WTC11 (cell line): ENCODE data around the gene MBP. TPM values are rescaled to one million over a fixed set of nuclear protein-coding genes. Genes with fewer than 3 reads are reported as not detected.
"Not testable (repeated sequence)": the region's sequence is repeated elsewhere in the genome, so short reads cannot be mapped to it uniquely, and the experiment has no call there.

ENCODE experiments used
- ATAC-seq: fragments of 200-7000 bp; cut with Tn5 transposase; 2 replicates; pipeline ENCODE4 v1.10.0; 2021; ENCODE audit warnings: mild to moderate bottlenecking, moderate library complexity
- CTCF ChIA-PET: fragments of 300-600 bp; sonication (Branson Sonifier 250); formaldehyde crosslinking; loops from one replicate; lab custom pipeline; 2021; ENCODE audit warnings: antibody characterized with exemption; lab: Charles Lee
- POLR2A ChIA-PET: fragments of 350-600 bp; sonication (Branson Sonifier 250); formaldehyde crosslinking; loops from one replicate; lab custom pipeline; 2021; ENCODE audit warnings: antibody characterized with exemption; lab: Charles Lee
- DNase-seq: peaks from one replicate; pipeline ENCODE4 v3.0.0; 2021; ENCODE audit warnings: low spot score
- H3K27ac Mint-ChIP-seq: 2 replicates; pipeline ENCODE4 v1.8.0; 2021; ENCODE audit warnings: mixed read lengths
- H3K27me3 Mint-ChIP-seq: 2 replicates; pipeline ENCODE4 v1.8.0; 2021; ENCODE audit warnings: low read depth, mild to moderate bottlenecking, moderate library complexity, mixed read lengths
- H3K36me3 Mint-ChIP-seq: 2 replicates; pipeline ENCODE4 v1.8.0; 2021; ENCODE audit warnings: mixed read lengths
- H3K4me1 Mint-ChIP-seq: 2 replicates; pipeline ENCODE4 v1.8.0; 2022; ENCODE audit warnings: mixed read lengths
- H3K4me3 Mint-ChIP-seq: 2 replicates; pipeline ENCODE4 v1.8.0; 2021; ENCODE audit warnings: mild to moderate bottlenecking, moderate library complexity, mixed read lengths
- H3K9me3 Mint-ChIP-seq: 2 replicates; pipeline ENCODE4 v1.8.0; 2021; ENCODE audit warnings: mixed read lengths
- ARID4B ChIP-seq: sonication (generic); formaldehyde crosslinking; IDR thresholded peaks from 2 replicates; pipeline ENCODE4 v1.8.0; 2023; ENCODE audit warnings: missing genetic modification reagents, mild to moderate bottlenecking, borderline replicate concordance
- CREM ChIP-seq: sonication (generic); formaldehyde crosslinking; IDR thresholded peaks from 2 replicates; pipeline ENCODE4 v1.8.1; 2022; ENCODE audit warnings: mild to moderate bottlenecking, missing genetic modification reagents, moderate library complexity
- E2F4 ChIP-seq: sonication (generic); formaldehyde crosslinking; IDR thresholded peaks from 2 replicates; pipeline ENCODE4 v1.8.1; 2022; ENCODE audit warnings: low read depth, mild to moderate bottlenecking, moderate library complexity, missing genetic modification reagents, borderline replicate concordance
- ETV6 ChIP-seq: sonication (generic); formaldehyde crosslinking; IDR thresholded peaks from 2 replicates; pipeline ENCODE4 v1.8.1; 2022; ENCODE audit warnings: mild to moderate bottlenecking, missing genetic modification reagents
- GRHL2 ChIP-seq: fragments of 250-450 bp; sonication (Bioruptor Pico); IDR thresholded peaks from 2 replicates; pipeline ENCODE4 v1.8.0; 2022; ENCODE audit warnings: mild to moderate bottlenecking, moderate library complexity; ENCODE audit not compliant: insufficient replicate concordance, severe bottlenecking
- NR2C2 ChIP-seq: sonication (generic); formaldehyde crosslinking; IDR thresholded peaks from 2 replicates; pipeline ENCODE4 v1.8.0; 2022; ENCODE audit warnings: mild to moderate bottlenecking, missing genetic modification reagents
- SMAD3 ChIP-seq: sonication (generic); formaldehyde crosslinking; IDR thresholded peaks from 2 replicates; pipeline ENCODE4 v1.8.0; 2022; ENCODE audit warnings: missing genetic modification reagents, mild to moderate bottlenecking, borderline replicate concordance
- SMAD4 ChIP-seq: sonication (generic); formaldehyde crosslinking; IDR thresholded peaks from 2 replicates; pipeline ENCODE4 v1.8.0; 2022; ENCODE audit warnings: mild to moderate bottlenecking, missing genetic modification reagents
- TCF7 ChIP-seq: sonication (generic); formaldehyde crosslinking; IDR thresholded peaks from 2 replicates; pipeline ENCODE4 v1.8.0; 2022; ENCODE audit warnings: mild to moderate bottlenecking, low read depth, missing genetic modification reagents, moderate library complexity
- TEAD4 ChIP-seq: sonication (generic); formaldehyde crosslinking; IDR thresholded peaks from 2 replicates; pipeline ENCODE4 v1.8.0; 2022; ENCODE audit warnings: mild to moderate bottlenecking, missing genetic modification reagents
- ZNF138 ChIP-seq: sonication (generic); formaldehyde crosslinking; conservative IDR thresholded peaks from 2 replicates; pipeline ENCODE4 v1.8.1; 2022; ENCODE audit warnings: mild to moderate bottlenecking, moderate library complexity, missing genetic modification reagents
- ZNF263 ChIP-seq: sonication (generic); formaldehyde crosslinking; IDR thresholded peaks from 2 replicates; pipeline ENCODE4 v1.8.1; 2022; ENCODE audit warnings: low read depth, mild to moderate bottlenecking, moderate library complexity, missing genetic modification reagents
- ZNF396 ChIP-seq: fragments of 250-450 bp; sonication (Bioruptor Pico); IDR thresholded peaks from 2 replicates; pipeline ENCODE4 v1.8.0; 2021; ENCODE audit warnings: mild to moderate bottlenecking, moderate library complexity, borderline replicate concordance
- ZNF532 ChIP-seq: fragments of 250-450 bp; sonication (Bioruptor Pico); IDR thresholded peaks from 2 replicates; pipeline ENCODE4 v1.9.0; 2021; ENCODE audit warnings: mild to moderate bottlenecking, borderline replicate concordance
- ZSCAN18 ChIP-seq: fragments of 250-450 bp; sonication (Bioruptor Pico); IDR thresholded peaks from 2 replicates; pipeline ENCODE4 v2.1.2; 2022; ENCODE audit warnings: mild to moderate bottlenecking, moderate library complexity
- total RNA-seq: library from RNA; stranded (reverse); gene quantifications from 3 replicates; pipeline ENCODE4 v1.2.3, GENCODE V29; 2021
- TF ChIP-seq, protein P1 (sequence below): sonication (generic); formaldehyde crosslinking; IDR thresholded peaks from 2 replicates; pipeline ENCODE4 v1.8.1; 2023; ENCODE audit warnings: mild to moderate bottlenecking, missing genetic modification reagents, borderline replicate concordance
- TF ChIP-seq, protein P2 (sequence below): sonication (generic); formaldehyde crosslinking; IDR thresholded peaks from 2 replicates; pipeline ENCODE4 v1.8.0; 2023; ENCODE audit warnings: missing genetic modification reagents

The MBP gene
- total RNA-seq, 1 experiment from 2014 or later: 19.6 TPM

DNA sequence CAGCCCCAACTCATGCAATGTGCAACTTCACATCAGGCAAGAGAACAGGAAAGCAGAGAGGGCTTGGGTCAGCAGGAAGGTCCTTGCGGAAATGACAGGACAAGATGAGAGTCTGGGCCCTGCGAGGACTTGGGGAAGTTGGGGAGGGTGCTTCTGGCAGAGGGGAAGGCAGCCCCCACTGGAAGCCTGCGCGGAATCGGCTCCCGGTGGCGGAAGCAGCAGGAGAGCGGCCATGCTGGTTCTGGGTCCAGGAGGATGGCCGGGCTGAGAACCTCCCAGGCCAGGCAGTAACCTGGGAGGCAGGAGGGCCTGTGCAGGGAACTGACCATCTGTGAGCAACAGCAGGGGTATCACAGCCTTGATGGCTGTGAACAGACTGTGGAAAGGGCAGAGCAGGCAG is 112.9 kb downstream of the MBP start (continued):
- TF ChIP-seq TEAD4 (CRISPR knock-in tag) (no peak), ZNF138 (no peak), ETV6 (CRISPR knock-in tag) (no peak), SMAD4 (CRISPR knock-in tag) (no peak), ZNF532 (CRISPR knock-in tag) (no peak), E2F4 (CRISPR knock-in tag) (no peak), NR2C2 (no peak), GRHL2 (CRISPR knock-in tag) (no peak)
- TF ChIP-seq, protein P1, sequence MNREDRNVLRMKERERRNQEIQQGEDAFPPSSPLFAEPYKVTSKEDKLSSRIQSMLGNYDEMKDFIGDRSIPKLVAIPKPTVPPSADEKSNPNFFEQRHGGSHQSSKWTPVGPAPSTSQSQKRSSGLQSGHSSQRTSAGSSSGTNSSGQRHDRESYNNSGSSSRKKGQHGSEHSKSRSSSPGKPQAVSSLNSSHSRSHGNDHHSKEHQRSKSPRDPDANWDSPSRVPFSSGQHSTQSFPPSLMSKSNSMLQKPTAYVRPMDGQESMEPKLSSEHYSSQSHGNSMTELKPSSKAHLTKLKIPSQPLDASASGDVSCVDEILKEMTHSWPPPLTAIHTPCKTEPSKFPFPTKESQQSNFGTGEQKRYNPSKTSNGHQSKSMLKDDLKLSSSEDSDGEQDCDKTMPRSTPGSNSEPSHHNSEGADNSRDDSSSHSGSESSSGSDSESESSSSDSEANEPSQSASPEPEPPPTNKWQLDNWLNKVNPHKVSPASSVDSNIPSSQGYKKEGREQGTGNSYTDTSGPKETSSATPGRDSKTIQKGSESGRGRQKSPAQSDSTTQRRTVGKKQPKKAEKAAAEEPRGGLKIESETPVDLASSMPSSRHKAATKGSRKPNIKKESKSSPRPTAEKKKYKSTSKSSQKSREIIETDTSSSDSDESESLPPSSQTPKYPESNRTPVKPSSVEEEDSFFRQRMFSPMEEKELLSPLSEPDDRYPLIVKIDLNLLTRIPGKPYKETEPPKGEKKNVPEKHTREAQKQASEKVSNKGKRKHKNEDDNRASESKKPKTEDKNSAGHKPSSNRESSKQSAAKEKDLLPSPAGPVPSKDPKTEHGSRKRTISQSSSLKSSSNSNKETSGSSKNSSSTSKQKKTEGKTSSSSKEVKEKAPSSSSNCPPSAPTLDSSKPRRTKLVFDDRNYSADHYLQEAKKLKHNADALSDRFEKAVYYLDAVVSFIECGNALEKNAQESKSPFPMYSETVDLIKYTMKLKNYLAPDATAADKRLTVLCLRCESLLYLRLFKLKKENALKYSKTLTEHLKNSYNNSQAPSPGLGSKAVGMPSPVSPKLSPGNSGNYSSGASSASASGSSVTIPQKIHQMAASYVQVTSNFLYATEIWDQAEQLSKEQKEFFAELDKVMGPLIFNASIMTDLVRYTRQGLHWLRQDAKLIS: no peak

GRCh38 chr18:77018650-77019049 is 113.9 kb downstream of the MBP start:
- H3K27ac Mint-ChIP-seq, POLR2A ChIA-PET, H3K4me3 Mint-ChIP-seq, H3K4me1 Mint-ChIP-seq, CTCF ChIA-PET, ATAC-seq, DNase-seq, H3K27me3 Mint-ChIP-seq: not testable (repeated sequence)
- Mint-ChIP-seq H3K36me3 (peaks cover 12% of the 10 kb centered on the region), H3K9me3 (peaks cover 17% of the 10 kb centered on the region)

DNA sequence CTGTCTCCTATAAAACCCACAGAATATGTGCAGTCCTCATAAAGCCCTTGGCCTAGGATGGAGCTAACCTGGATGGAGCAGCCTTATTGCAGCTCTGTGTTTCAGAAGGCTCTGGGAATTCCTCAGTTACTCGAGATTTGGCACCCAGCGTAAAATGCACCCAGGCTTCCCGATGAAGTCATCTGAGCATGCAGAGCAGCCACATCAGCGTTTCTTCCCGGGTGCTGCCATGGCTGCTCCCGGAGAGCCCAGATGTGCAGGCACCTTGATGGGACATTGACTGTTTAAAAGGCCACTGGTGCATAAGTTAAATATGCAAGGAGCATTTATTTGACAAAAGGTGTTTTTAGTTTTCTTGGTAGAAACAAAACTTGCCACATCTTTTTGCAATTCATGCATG is 115.2 kb downstream of the MBP start:
- ChIA-PET CTCF (no interaction called here), POLR2A (no interaction called here)
- peaks cover 12% of the 10 kb centered on the region for H3K36me3 Mint-ChIP-seq
- peaks cover 2% of the 10 kb centered on the region; the same call in 1 of the 2 replicates for H3K4me1 Mint-ChIP-seq
- no peak overlapping the region for H3K4me3 Mint-ChIP-seq
- H3K27me3 Mint-ChIP-seq: no peaks in the 10 kb centered on the region; the same call in 1 of the 2 replicates
- no peak for DNase-seq
- no peak overlapping the region for H3K27ac Mint-ChIP-seq
- H3K9me3 Mint-ChIP-seq: peaks cover 17% of the 10 kb centered on the region
- ATAC-seq: no peak
- TF ChIP-seq ARID4B (CRISPR knock-in tag) (no peak), ZSCAN18 (CRISPR knock-in tag) (no peak), ZNF396 (no peak), SMAD3 (CRISPR knock-in tag) (no peak), CREM (CRISPR knock-in tag) (no peak), TCF7 (CRISPR knock-in tag) (no peak), ZNF263 (CRISPR knock-in tag) (no peak)
- TF ChIP-seq, protein P2, sequence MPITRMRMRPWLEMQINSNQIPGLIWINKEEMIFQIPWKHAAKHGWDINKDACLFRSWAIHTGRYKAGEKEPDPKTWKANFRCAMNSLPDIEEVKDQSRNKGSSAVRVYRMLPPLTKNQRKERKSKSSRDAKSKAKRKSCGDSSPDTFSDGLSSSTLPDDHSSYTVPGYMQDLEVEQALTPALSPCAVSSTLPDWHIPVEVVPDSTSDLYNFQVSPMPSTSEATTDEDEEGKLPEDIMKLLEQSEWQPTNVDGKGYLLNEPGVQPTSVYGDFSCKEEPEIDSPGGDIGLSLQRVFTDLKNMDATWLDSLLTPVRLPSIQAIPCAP (CRISPR knock-in tag): no peak
